ENCODE results near the gene C1QA. TPM values are rescaled to one million over a fixed set of nuclear protein-coding genes. Genes with fewer than 3 reads are reported as not detected.
"Not testable (repeated sequence)": the region's sequence is repeated elsewhere in the genome, so short reads cannot be mapped to it uniquely, and the experiment has no call there.

The C1QA gene
- total RNA-seq, 6 experiments from 2014 or later, result 66.3 to 227 (median 75.0) TPM

- H3K36me3 ChIP-seq, result no peaks in the 10 kb centered on the region
- no peak for DNase-seq
- 70% methylated on average over 4 of the region's 8 CpGs for WGBS (ENCODE audit: insufficient coverage, low coverage, low lambda C conversion rate, missing lambda C conversion rate)
- intact Hi-C loops (cut with DNase I), result no loop called here
- no peak overlapping the region for H3K4me3 ChIP-seq
- TF ChIP-seq CTCF (IDR thresholded peaks at IDR 0.05), result no peak
- H3K9me3 ChIP-seq, result no peaks in the 10 kb centered on the region
- ATAC-seq, result peak in 1 of 4 donors; percentile 18
- H3K4me1 ChIP-seq, result no peaks in the 10 kb centered on the region
- H3K27me3 ChIP-seq, result no peaks in the 10 kb centered on the region
- no peak overlapping the region for H3K27ac ChIP-seq
These were observed 26.6 kb downstream of the C1QA start for GRCh38 chr1:22662986-22663408.

GRCh38 chr1:22665752-22666151 is 29.3 kb downstream of the C1QA start:
- DNase-seq, result no peak
- 38% methylated on average over 3 of the region's 7 CpGs for WGBS (ENCODE audit: insufficient coverage, low coverage, low lambda C conversion rate, missing lambda C conversion rate)
- no peaks in the 10 kb centered on the region for H3K27me3 ChIP-seq
- no peak overlapping the region for H3K27ac ChIP-seq
- no peaks in the 10 kb centered on the region for H3K4me1 ChIP-seq
- no peak overlapping the region for H3K4me3 ChIP-seq
- no peaks in the 10 kb centered on the region for H3K9me3 ChIP-seq
- H3K36me3 ChIP-seq, result no peaks in the 10 kb centered on the region
- TF ChIP-seq POLR2A (IDR thresholded peaks at IDR 0.05) (no peak), CTCF (IDR thresholded peaks at IDR 0.05) (peak in 1 of 4 donors; percentile 11)
- ATAC-seq, result no peak
- intact Hi-C loops (cut with DNase I), result no loop called here

- 27% methylated on average over 2 of the region's 2 CpGs for WGBS (ENCODE audit: insufficient coverage, low coverage, low lambda C conversion rate, missing lambda C conversion rate)
These were observed 30.0 kb downstream of the C1QA start for GRCh38 chr1:22666412-22666811.

GRCh38 chr1:22668840-22669239 is 32.4 kb downstream of the C1QA start:
- H3K9me3 ChIP-seq; H3K36me3 ChIP-seq; H3K27me3 ChIP-seq; ATAC-seq; H3K27ac ChIP-seq; H3K4me3 ChIP-seq; intact Hi-C loops (cut with DNase I); H3K4me1 ChIP-seq; DNase-seq: not testable (repeated sequence)
- WGBS (ENCODE audit: insufficient coverage, low coverage, low lambda C conversion rate, missing lambda C conversion rate), result 86% methylated on average over 1 of the region's 2 CpGs

More at GRCh38 chr1:22666412-22666811, 30.0 kb downstream of the C1QA start:
- Histone ChIP-seq H3K4me1 (no peaks in the 10 kb centered on the region), H3K27me3 (no peaks in the 10 kb centered on the region), H3K9me3 (no peaks in the 10 kb centered on the region), H3K27ac (no peak overlapping the region), H3K4me3 (no peak overlapping the region), H3K36me3 (no peaks in the 10 kb centered on the region)
- DNase-seq (no peak), ATAC-seq (no peak)
- TF ChIP-seq CTCF (IDR thresholded peaks at IDR 0.05) (no peak), POLR2A (IDR thresholded peaks at IDR 0.05) (no peak)
- intact Hi-C loops (cut with DNase I), result no loop called here

- Histone ChIP-seq H3K9me3 (no peaks in the 10 kb centered on the region), H3K4me1 (no peaks in the 10 kb centered on the region), H3K27me3 (no peaks in the 10 kb centered on the region), H3K27ac (no peak overlapping the region), H3K4me3 (no peak overlapping the region), H3K36me3 (no peaks in the 10 kb centered on the region)
- intact Hi-C loops (cut with DNase I), result no loop called here
- ATAC-seq (no peak), DNase-seq (no peak)
- 47% methylated on average over 5 of the region's 12 CpGs for WGBS (ENCODE audit: insufficient coverage, low coverage, low lambda C conversion rate, missing lambda C conversion rate)
- no peak for TF ChIP-seq CTCF (IDR thresholded peaks at IDR 0.05)
- no peak for TF ChIP-seq POLR2A (IDR thresholded peaks at IDR 0.05)
These were observed 34.0 kb downstream of the C1QA start for GRCh38 chr1:22670352-22670975.

All from right lobe of liver (tissue), 6 donors.